Right atrium auricular region (tissue), 2 donors: ENCODE data around the gene PCDHA11. TPM values are rescaled to one million over a fixed set of nuclear protein-coding genes. Genes with fewer than 3 reads are reported as not detected.
"Not testable (repeated sequence)": the region's sequence is repeated elsewhere in the genome, so short reads cannot be mapped to it uniquely, and the experiment has no call there.

ENCODE experiments used
- DNase-seq: peaks from one replicate; pipeline ENCODE4 v3.0.0-alpha.2; 2019; ENCODE audit warnings: low spot score
- H3K27ac ChIP-seq, 2 donors: fragments of 200-600 bp; sonication (generic); 1 replicate in 1 of 2; 2 replicates in 1 of 2; pipeline ENCODE4 v1.5.1; 2016 to 2019
- H3K27me3 ChIP-seq, 2 donors: fragments of 200-600 bp; sonication (generic); one replicate each; pipeline versions ENCODE4 v1.5.1 to v1.6.0; 2017 to 2019
- H3K36me3 ChIP-seq: fragments of 200-600 bp; sonication (generic); one replicate; pipeline ENCODE4 v1.5.1; 2016
- H3K4me1 ChIP-seq, 2 donors: fragments of 200-600 bp; sonication (generic); one replicate each; pipeline versions ENCODE4 v1.5.1 to v1.6.0; 2017 to 2019
- H3K4me3 ChIP-seq, 2 donors: fragments of 200-600 bp; sonication (generic); 1 replicate in 1 of 2; 2 replicates in 1 of 2; pipeline ENCODE4 v1.5.1; 2017 to 2019; ENCODE audit warnings: mild to moderate bottlenecking in 1 of 2, moderate library complexity in 1 of 2
- H3K9me3 ChIP-seq, 2 donors: fragments of 200-600 bp; sonication (generic); one replicate each; pipeline ENCODE4 v1.5.1; 2019
- total RNA-seq, 2 donors: library from RNA; depleted of rRNA; stranded (reverse); fragments of >200 nt; gene quantifications; one replicate each; pipeline ENCODE4 v1.1.0, GENCODE V29; 2016
- TF ChIP-seq, protein P1 (sequence below), 2 donors: fragments of 200-600 bp; sonication (generic); IDR thresholded peaks; one replicate each; pipeline ENCODE4 v1.5.1; 2019; ENCODE audit warnings: antibody characterized with exemption in 2 of 2

PCDHA11 gene
- total RNA-seq, 2 donors from 2014 or later, result 0.12 to 0.96 TPM

DNA sequence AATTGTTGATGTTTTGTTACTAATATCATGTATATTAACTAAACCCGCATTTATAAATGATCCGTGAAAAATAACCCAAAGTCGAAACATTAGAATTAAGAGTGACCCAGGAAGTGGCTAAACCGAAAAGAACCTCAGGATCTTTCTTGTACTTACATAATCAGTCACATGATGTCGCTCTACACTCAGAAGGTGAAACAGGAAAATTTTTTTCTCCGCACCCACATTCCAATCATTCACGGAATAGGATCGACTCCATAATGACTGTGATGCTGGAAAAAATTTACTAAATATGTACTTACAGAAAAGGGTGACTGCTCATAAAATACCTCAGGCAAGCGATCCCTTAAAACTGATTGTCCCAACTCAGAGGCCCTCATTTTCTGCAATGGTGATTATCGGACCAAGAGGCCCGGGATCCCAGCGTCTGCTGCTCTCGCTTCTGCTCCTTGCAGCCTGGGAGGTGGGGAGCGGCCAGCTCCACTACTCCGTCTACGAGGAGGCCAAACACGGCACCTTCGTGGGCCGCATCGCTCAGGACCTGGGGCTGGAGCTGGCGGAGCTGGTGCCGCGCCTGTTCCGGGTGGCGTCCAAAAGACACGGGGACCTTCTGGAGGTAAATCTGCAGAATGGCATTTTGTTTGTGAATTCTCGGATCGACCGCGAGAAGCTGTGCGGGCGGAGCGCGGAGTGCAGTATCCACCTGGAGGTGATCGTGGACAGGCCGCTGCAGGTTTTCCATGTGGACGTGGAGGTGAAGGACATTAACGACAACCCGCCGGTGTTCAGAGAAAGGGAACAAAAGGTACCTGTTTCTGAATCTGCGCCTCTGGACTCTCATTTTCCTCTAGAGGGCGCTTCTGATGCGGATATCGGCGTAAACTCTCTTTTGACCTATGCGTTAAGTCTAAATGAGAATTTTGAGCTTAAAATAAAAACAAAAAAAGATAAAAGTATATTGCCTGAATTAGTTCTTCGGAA, 6.6 kb downstream of the PCDHA11 start, which contains the start of gene PCDHA12:
Gene PCDHA12 (plus strand): TSS at position 224 of the 981 bp plus-strand sequence. CDS start 165 bp downstream, at position 389.
- Histone ChIP-seq H3K36me3 (no peaks in the 10 kb centered on the region), H3K4me1 (no peaks in the 10 kb centered on the region), H3K27me3 (no peaks in the 10 kb centered on the region), H3K27ac (no peak within 1 kb of the TSS), H3K4me3 (peak within 1 kb of the TSS in 1 of 2 donors; percentile 7), H3K9me3 (peaks cover 0 to 34% of the 10 kb centered on the region in 2 donors)
- no peak for DNase-seq
- TF ChIP-seq, protein P1, sequence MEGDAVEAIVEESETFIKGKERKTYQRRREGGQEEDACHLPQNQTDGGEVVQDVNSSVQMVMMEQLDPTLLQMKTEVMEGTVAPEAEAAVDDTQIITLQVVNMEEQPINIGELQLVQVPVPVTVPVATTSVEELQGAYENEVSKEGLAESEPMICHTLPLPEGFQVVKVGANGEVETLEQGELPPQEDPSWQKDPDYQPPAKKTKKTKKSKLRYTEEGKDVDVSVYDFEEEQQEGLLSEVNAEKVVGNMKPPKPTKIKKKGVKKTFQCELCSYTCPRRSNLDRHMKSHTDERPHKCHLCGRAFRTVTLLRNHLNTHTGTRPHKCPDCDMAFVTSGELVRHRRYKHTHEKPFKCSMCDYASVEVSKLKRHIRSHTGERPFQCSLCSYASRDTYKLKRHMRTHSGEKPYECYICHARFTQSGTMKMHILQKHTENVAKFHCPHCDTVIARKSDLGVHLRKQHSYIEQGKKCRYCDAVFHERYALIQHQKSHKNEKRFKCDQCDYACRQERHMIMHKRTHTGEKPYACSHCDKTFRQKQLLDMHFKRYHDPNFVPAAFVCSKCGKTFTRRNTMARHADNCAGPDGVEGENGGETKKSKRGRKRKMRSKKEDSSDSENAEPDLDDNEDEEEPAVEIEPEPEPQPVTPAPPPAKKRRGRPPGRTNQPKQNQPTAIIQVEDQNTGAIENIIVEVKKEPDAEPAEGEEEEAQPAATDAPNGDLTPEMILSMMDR (IDR thresholded peaks at IDR 0.05), result no peak

DNA sequence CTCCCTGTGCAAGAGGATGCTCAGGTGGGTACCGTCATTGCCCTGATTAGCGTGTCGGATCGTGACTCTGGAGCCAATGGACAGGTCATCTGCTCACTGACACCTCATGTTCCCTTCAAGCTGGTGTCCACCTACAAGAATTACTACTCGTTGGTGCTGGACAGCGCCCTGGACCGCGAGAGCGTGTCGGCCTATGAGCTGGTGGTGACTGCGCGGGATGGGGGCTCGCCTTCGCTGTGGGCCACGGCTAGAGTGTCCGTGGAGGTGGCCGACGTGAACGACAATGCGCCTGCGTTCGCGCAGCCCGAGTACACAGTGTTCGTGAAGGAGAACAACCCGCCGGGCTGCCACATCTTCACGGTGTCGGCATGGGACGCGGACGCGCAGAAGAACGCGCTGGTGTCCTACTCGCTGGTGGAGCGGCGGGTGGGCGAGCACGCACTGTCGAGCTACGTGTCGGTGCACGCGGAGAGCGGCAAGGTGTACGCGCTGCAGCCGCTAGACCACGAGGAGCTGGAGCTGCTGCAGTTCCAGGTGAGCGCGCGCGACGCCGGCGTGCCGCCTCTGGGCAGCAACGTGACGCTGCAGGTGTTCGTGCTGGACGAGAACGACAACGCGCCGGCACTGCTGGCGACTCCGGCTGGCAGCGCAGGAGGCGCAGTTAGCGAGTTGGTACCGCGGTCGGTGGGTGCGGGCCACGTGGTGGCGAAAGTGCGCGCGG, 7.9 kb downstream of the PCDHA11 start:
- H3K36me3 ChIP-seq, H3K4me3 ChIP-seq, H3K27me3 ChIP-seq, DNase-seq, H3K4me1 ChIP-seq, H3K27ac ChIP-seq: not testable (repeated sequence)
- H3K9me3 ChIP-seq, result peaks cover 0 to 28% of the 10 kb centered on the region in 2 donors

DNA sequence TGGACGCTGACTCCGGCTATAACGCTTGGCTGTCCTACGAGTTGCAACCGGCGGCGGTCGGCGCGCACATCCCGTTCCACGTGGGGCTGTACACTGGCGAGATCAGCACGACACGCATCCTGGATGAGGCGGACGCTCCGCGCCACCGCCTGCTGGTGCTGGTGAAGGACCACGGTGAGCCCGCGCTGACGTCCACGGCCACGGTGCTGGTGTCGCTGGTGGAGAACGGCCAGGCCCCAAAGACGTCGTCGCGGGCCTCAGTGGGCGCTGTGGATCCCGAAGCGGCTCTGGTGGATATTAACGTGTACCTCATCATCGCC, 8.5 kb downstream of the PCDHA11 start:
- TF ChIP-seq, protein P1 (IDR thresholded peaks at IDR 0.05), result no peak
- Histone ChIP-seq H3K9me3 (peaks cover 0 to 33% of the 10 kb centered on the region in 2 donors), H3K27me3 (no peaks in the 10 kb centered on the region), H3K4me1 (no peaks in the 10 kb centered on the region), H3K4me3 (no peak overlapping the region), H3K36me3 (no peaks in the 10 kb centered on the region), H3K27ac (no peak overlapping the region)
- no peak for DNase-seq

DNA sequence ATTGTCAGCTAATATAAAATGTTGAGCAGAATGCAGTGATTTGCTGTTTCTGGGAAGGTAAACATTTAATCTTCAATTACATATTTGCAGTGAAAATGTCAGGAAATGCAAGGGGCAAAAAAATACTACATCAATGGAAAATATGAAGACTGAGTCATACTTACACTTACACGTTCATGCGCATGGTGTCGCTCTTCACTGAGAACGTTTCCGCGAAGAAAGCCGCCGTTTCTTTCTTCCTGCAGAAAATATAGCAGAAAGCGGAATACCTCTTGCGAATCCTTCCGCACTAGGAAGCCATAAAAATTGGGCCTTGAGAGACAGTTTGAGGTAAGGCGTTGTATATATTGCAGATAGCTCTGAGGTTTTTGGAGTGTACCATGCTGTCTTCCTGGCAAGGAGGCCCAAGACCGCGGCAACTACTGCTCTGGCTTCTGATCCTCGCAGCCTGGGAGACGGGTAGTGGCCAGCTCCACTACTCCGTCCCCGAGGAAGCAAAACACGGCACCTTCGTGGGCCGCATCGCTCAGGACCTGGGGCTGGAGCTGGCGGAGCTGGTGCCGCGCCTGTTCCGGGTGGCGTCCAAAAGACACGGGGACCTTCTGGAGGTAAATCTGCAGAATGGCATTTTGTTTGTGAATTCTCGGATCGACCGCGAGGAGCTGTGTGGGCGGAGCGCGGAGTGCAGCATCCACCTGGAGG, 13.3 kb downstream of the PCDHA11 start, which contains the start of gene PCDHA13:
Gene PCDHA13 (plus strand): TSS at position 236 of the 702 bp plus-strand sequence. CDS start 145 bp downstream, at position 381.
- H3K27ac ChIP-seq, result no peak within 1 kb of the TSS
- TF ChIP-seq, protein P1 (IDR thresholded peaks at IDR 0.05), result peak in 1 of 2 donors; percentile 51
- H3K27me3 ChIP-seq, result no peaks in the 10 kb centered on the region

DNA sequence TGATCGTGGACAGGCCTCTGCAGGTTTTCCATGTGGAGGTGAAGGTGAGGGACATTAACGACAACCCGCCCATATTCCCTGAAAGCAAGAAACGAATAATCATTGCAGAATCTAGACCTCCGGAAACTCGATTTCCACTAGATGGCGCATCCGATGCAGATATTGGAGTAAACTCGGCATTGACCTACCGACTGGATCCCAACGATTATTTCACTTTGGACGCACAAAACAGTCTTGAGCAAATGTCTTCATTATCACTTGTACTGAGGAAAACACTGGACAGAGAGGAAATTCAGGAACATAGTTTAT, 13.8 kb downstream of the PCDHA11 start:
- H3K36me3 ChIP-seq, result no peaks in the 10 kb centered on the region
- no peak overlapping the region for H3K27ac ChIP-seq
- no peak for DNase-seq
- TF ChIP-seq, protein P1 (IDR thresholded peaks at IDR 0.05), result no peak
- H3K4me1 ChIP-seq, result no peaks in the 10 kb centered on the region
- H3K9me3 ChIP-seq, result peaks cover 0 to 44% of the 10 kb centered on the region in 2 donors
- peak overlapping the region in 1 of 2 donors; percentile 32 for H3K4me3 ChIP-seq
- H3K27me3 ChIP-seq, result no peaks in the 10 kb centered on the region

More for the DNA sequence above, 13.3 kb downstream of the PCDHA11 start, which contains the start of gene PCDHA13:
- DNase-seq, result no peak
- Histone ChIP-seq H3K36me3 (no peaks in the 10 kb centered on the region), H3K4me1 (no peaks in the 10 kb centered on the region), H3K4me3 (peak within 1 kb of the TSS in 1 of 2 donors; percentile 32), H3K9me3 (peaks cover 0 to 49% of the 10 kb centered on the region in 2 donors)
